ENCODE measurements around the gene HINT3. TPM values are rescaled to one million over a fixed set of nuclear protein-coding genes. Genes with fewer than 3 reads are reported as not detected.
"Not testable (repeated sequence)": the region's sequence is repeated elsewhere in the genome, so short reads cannot be mapped to it uniquely, and the experiment has no call there.

Gene HINT3
- polyA plus RNA-seq = 10 to 100 TPM; 11.1 to 32.2 (median 14.2) TPM
- long read RNA-seq, donor 1, transcript HINT3-201 (5 exons, 3,314 nt) = major isoform, 22 of 22 reads
- long read RNA-seq, donor 1, partial matches to known transcripts = 0 of 22 reads
- long read RNA-seq, donor 1, other reads (novel, unspliced or antisense) = 0 of 22 reads
- long read RNA-seq, donor 2, transcript HINT3-201 (5 exons, 3,314 nt) = major isoform, 5 of 5 reads
- long read RNA-seq, donor 2, partial matches to known transcripts = 0 of 5 reads
- long read RNA-seq, donor 2, other reads (novel, unspliced or antisense) = 0 of 5 reads
- long read RNA-seq, donor 3, partial matches to known transcripts = 0 of 2 reads
- long read RNA-seq, donor 3, other reads (novel, unspliced or antisense) = 0 of 2 reads
- long read RNA-seq, donor 4 = 0 reads
- long read RNA-seq, donor 5, partial matches to known transcripts = 0 of 1 reads
- long read RNA-seq, donor 5, other reads (novel, unspliced or antisense) = 0 of 1 reads
- long read RNA-seq, donor 6, transcript HINT3-201 (5 exons, 3,314 nt) = major isoform, 5 of 5 reads
- long read RNA-seq, donor 6, partial matches to known transcripts = 0 of 5 reads
- long read RNA-seq, donor 6, other reads (novel, unspliced or antisense) = 0 of 5 reads
- long read RNA-seq, donor 7, transcript HINT3-201 (5 exons, 3,314 nt) = major isoform, 14 of 14 reads
- long read RNA-seq, donor 7, partial matches to known transcripts = 0 of 14 reads
- long read RNA-seq, donor 7, other reads (novel, unspliced or antisense) = 0 of 14 reads
- long read RNA-seq, donor 8, partial matches to known transcripts = 0 of 2 reads
- long read RNA-seq, donor 8, other reads (novel, unspliced or antisense) = 0 of 2 reads
- long read RNA-seq, donor 9, partial matches to known transcripts = 5 of 7 reads
- long read RNA-seq, donor 9, other reads (novel, unspliced or antisense) = 0 of 7 reads
- long read RNA-seq, donor 10, partial matches to known transcripts = 0 of 3 reads
- long read RNA-seq, donor 10, other reads (novel, unspliced or antisense) = 0 of 3 reads

DNA sequence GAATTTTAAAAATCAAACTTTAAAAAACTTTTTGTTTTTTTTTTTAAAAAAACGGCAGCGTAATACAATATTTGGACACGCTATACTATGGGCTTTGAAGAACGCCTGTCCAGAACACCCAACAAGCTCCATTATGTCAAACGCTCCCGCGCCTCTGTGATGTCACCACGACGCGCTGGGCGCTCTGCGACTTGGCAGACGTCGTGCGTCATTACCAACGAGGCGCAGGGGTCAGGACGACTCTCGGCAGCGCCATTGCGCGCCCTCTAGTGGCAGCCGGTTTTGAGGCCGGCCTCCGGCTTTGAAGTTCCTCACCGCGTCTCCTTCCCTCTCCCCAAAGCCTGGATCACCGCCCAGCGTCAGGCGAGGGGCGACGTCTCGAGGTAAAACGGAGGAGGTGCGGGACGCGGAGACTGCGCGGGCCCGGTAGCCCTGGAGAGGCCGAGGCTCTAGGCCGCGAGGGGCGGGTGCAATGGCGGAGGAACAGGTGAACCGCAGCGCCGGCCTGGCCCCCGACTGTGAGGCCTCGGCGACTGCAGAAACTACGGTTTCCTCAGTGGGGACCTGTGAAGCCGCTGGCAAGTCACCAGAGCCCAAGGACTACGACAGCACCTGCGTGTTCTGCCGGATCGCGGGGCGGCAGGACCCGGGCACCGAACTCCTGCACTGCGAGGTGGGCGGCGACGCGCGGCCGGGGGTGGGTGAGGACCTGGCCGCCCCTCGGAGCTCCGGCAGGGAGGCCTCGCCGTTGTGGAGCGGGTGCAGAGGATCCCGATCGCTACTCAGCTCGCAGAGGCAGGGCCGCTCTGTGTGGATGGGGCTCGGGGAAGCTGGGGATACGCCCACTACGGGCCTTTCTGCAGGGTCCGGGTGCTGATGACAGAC is at the start of gene HINT3:
TSS of gene HINT3 (plus strand) at position 265 of the 885 bp plus-strand sequence. CDS start at position 473, 208 bp downstream.
- Histone ChIP-seq H3K4me1 (ENCODE audit: control insufficient read depth in 3 of 3, insufficient read depth in 2 of 3, low read depth in 1 of 3, low read length in 2 of 3) (peaks cover 3 to 11% (median 9%) of the 10 kb centered on the region in 3 donors), H3K27ac (ENCODE audit: low read depth in 1 of 3, low read length in 2 of 3) (peak within 1 kb of the TSS; percentile 94 to 98 (median 95)), H3K9me3 (ENCODE audit: control insufficient read depth in 2 of 2, insufficient read depth in 1 of 2, low read depth in 1 of 2, low read length in 1 of 2) (peaks cover 0 to 6% of the 10 kb centered on the region in 2 donors), H3K27me3 (ENCODE audit: control insufficient read depth in 3 of 3, insufficient read depth in 3 of 3, low read length in 3 of 3) (no peaks in the 10 kb centered on the region), H3K36me3 (ENCODE audit: control insufficient read depth in 3 of 3, insufficient read depth in 2 of 3, low read depth in 1 of 3, low read length in 3 of 3) (peaks cover 0 to 7% (median 0%) of the 10 kb centered on the region in 3 donors), H3K4me3 (ENCODE audit: low read depth in 1 of 3, low read length in 3 of 3) (peak within 1 kb of the TSS; percentile 66 to 98 (median 76))
- DNase-seq (peak; percentile 98 to 100), FAIRE-seq (peak; percentile 19)
- 0% methylated on average over 78 to 82 of the region's 82 CpGs for WGBS, 3 donors

DNA sequence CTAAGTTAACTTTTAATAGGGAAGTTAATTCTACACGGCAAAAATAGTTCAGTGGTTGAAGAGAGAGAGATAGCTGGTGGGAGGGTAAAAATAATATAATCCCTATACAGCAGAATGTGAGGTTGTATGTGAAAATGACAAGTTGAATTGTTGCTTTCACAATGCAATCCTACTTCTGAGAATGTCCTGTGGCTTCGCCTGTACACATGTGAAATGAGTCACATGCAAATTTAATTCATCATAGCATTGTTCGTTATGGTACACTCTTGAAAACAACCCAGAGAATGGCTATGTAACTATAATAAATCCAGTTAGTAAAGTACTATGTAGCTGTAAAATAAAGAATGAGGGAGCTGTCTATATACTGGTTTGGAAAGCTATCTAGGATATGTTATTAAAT is 46.0 kb upstream of the HINT3 start:
- DNase-seq (peak; percentile 33 to 56), FAIRE-seq (no peak)
- WGBS, 3 donors = 31 to 44% (median 36%) methylated on average over 3 of the region's 3 CpGs
- peaks cover 0 to 8% (median 0%) of the 10 kb centered on the region in 3 donors for H3K36me3 ChIP-seq (ENCODE audit: control insufficient read depth in 3 of 3, insufficient read depth in 2 of 3, low read depth in 1 of 3, low read length in 3 of 3)
- peaks cover 4 to 40% (median 9%) of the 10 kb centered on the region in 3 donors for H3K4me1 ChIP-seq (ENCODE audit: control insufficient read depth in 3 of 3, insufficient read depth in 2 of 3, low read depth in 1 of 3, low read length in 2 of 3)
- H3K4me3 ChIP-seq (ENCODE audit: low read depth in 1 of 3, low read length in 3 of 3) = no peak overlapping the region
- no peaks in the 10 kb centered on the region for H3K9me3 ChIP-seq (ENCODE audit: control insufficient read depth in 2 of 2, insufficient read depth in 1 of 2, low read depth in 1 of 2, low read length in 1 of 2)
- no peaks in the 10 kb centered on the region for H3K27me3 ChIP-seq (ENCODE audit: control insufficient read depth in 3 of 3, insufficient read depth in 3 of 3, low read length in 3 of 3)
- peak overlapping the region in 2 of 3 donors; percentile 20 to 87 for H3K27ac ChIP-seq (ENCODE audit: low read depth in 1 of 3, low read length in 2 of 3)

- H3K4me3 ChIP-seq (ENCODE audit: low read depth in 1 of 3, low read length in 3 of 3); H3K9me3 ChIP-seq (ENCODE audit: control insufficient read depth in 2 of 2, insufficient read depth in 1 of 2, low read depth in 1 of 2, low read length in 1 of 2); FAIRE-seq; H3K27me3 ChIP-seq (ENCODE audit: control insufficient read depth in 3 of 3, insufficient read depth in 3 of 3, low read length in 3 of 3): not testable (repeated sequence)
- Histone ChIP-seq H3K27ac (ENCODE audit: low read depth in 1 of 3, low read length in 2 of 3) (peak overlapping the region in 2 of 3 donors; percentile 24 to 87), H3K36me3 (ENCODE audit: control insufficient read depth in 3 of 3, insufficient read depth in 2 of 3, low read depth in 1 of 3, low read length in 3 of 3) (peaks cover 0 to 11% (median 0%) of the 10 kb centered on the region in 3 donors), H3K4me1 (ENCODE audit: control insufficient read depth in 3 of 3, insufficient read depth in 2 of 3, low read depth in 1 of 3, low read length in 2 of 3) (peaks cover 4 to 40% (median 9%) of the 10 kb centered on the region in 3 donors)
- 21 to 54% (median 34%) methylated on average over 4 of the region's 4 CpGs for WGBS, 3 donors
- peak; percentile 71 to 77 for DNase-seq
Measured at GRCh38 chr6:125911051-125911451, 45.5 kb upstream of the HINT3 start.

- not testable (repeated sequence) for H3K9me3 ChIP-seq (ENCODE audit: control insufficient read depth in 2 of 2, insufficient read depth in 1 of 2, low read depth in 1 of 2, low read length in 1 of 2); DNase-seq; FAIRE-seq; H3K4me3 ChIP-seq (ENCODE audit: low read depth in 1 of 3, low read length in 3 of 3); H3K27me3 ChIP-seq (ENCODE audit: control insufficient read depth in 3 of 3, insufficient read depth in 3 of 3, low read length in 3 of 3)
- H3K36me3 ChIP-seq (ENCODE audit: control insufficient read depth in 3 of 3, insufficient read depth in 2 of 3, low read depth in 1 of 3, low read length in 3 of 3) = peaks cover 4 to 14% (median 5%) of the 10 kb centered on the region in 3 donors
- peaks cover 4 to 43% (median 9%) of the 10 kb centered on the region in 3 donors for H3K4me1 ChIP-seq (ENCODE audit: control insufficient read depth in 3 of 3, insufficient read depth in 2 of 3, low read depth in 1 of 3, low read length in 2 of 3)
- WGBS, 3 donors = 16 to 55% (median 39%) methylated on average over 2 of the region's 2 CpGs
- peak overlapping the region in 1 of 3 donors; percentile 87 for H3K27ac ChIP-seq (ENCODE audit: low read depth in 1 of 3, low read length in 2 of 3)
Measured at GRCh38 chr6:125912430-125912829, 44.1 kb upstream of the HINT3 start.

- no peaks in the 10 kb centered on the region for H3K9me3 ChIP-seq (ENCODE audit: control insufficient read depth in 2 of 2, insufficient read depth in 1 of 2, low read depth in 1 of 2, low read length in 1 of 2)
- H3K27ac ChIP-seq (ENCODE audit: low read depth in 1 of 3, low read length in 2 of 3) = peak overlapping the region in 1 of 3 donors; percentile 87
- peaks cover 4 to 44% (median 9%) of the 10 kb centered on the region in 3 donors for H3K4me1 ChIP-seq (ENCODE audit: control insufficient read depth in 3 of 3, insufficient read depth in 2 of 3, low read depth in 1 of 3, low read length in 2 of 3)
- FAIRE-seq = no peak
- WGBS, 3 donors = 90 to 100% (median 96%) methylated on average over 1 of the region's 1 CpG
- DNase-seq = no peak
- no peaks in the 10 kb centered on the region for H3K27me3 ChIP-seq (ENCODE audit: control insufficient read depth in 3 of 3, insufficient read depth in 3 of 3, low read length in 3 of 3)
- peaks cover 4 to 16% (median 5%) of the 10 kb centered on the region in 3 donors for H3K36me3 ChIP-seq (ENCODE audit: control insufficient read depth in 3 of 3, insufficient read depth in 2 of 3, low read depth in 1 of 3, low read length in 3 of 3)
- H3K4me3 ChIP-seq (ENCODE audit: low read depth in 1 of 3, low read length in 3 of 3) = no peak overlapping the region
Measured at GRCh38 chr6:125913145-125913544, 43.4 kb upstream of the HINT3 start.

DNA sequence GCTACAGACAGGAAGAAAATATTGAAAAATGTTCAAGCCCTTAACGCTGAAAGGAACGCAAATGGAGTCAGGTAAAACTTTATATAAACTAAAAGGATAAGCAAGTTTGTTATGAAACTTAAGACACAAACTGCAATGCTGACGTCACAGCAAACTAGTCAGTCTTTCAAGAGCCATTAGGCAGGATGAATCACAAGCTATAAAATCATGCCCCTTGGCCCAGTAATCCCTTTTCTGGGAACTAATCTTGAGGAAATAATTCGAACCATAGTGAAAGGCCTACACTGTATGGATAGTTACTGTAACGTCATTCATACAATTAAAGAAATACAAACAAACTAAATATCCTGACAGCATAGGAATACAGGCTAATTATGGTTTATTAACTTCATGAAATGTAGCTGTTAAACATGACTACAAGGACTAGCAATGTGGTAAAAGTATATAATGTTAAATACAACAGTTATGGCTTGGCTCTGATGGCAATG is 42.7 kb upstream of the HINT3 start:
- no peaks in the 10 kb centered on the region for H3K9me3 ChIP-seq (ENCODE audit: control insufficient read depth in 2 of 2, insufficient read depth in 1 of 2, low read depth in 1 of 2, low read length in 1 of 2)
- peak; percentile 94 for FAIRE-seq
- peak; percentile 93 to 99 for DNase-seq
- 5 to 40% (median 33%) methylated on average over 5 of the region's 5 CpGs for WGBS, 3 donors
- peaks cover 4 to 18% (median 5%) of the 10 kb centered on the region in 3 donors for H3K36me3 ChIP-seq (ENCODE audit: control insufficient read depth in 3 of 3, insufficient read depth in 2 of 3, low read depth in 1 of 3, low read length in 3 of 3)
- peak overlapping the region in 2 of 3 donors; percentile 48 to 87 for H3K27ac ChIP-seq (ENCODE audit: low read depth in 1 of 3, low read length in 2 of 3)
- H3K27me3 ChIP-seq (ENCODE audit: control insufficient read depth in 3 of 3, insufficient read depth in 3 of 3, low read length in 3 of 3) = no peaks in the 10 kb centered on the region
- peaks cover 4 to 51% (median 9%) of the 10 kb centered on the region in 3 donors for H3K4me1 ChIP-seq (ENCODE audit: control insufficient read depth in 3 of 3, insufficient read depth in 2 of 3, low read depth in 1 of 3, low read length in 2 of 3)
- H3K4me3 ChIP-seq (ENCODE audit: low read depth in 1 of 3, low read length in 3 of 3) = no peak overlapping the region

DNA sequence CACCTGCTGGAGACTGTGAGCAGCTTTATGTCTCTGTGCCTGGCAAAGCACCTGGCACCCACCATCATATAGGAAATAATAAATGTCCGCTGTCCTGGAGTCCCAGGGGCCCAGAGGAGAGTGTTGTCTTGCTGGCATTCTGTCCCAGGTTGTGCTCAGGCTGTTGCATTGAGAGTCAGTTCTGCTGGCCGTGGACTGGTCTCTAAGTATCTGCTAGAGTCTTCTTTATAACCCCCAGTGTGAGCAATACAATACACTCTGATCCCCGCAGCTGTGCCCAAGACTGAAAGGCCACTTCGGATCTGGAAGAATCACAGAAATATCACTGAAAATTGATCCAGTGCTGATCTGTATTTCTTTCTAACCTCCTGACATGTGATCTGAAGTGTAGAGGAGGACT is 38.3 kb upstream of the HINT3 start:
- Histone ChIP-seq H3K27ac (ENCODE audit: low read depth in 1 of 3, low read length in 2 of 3) (peak overlapping the region; percentile 89 to 98 (median 93)), H3K4me3 (ENCODE audit: low read depth in 1 of 3, low read length in 3 of 3) (no peak overlapping the region), H3K27me3 (ENCODE audit: control insufficient read depth in 3 of 3, insufficient read depth in 3 of 3, low read length in 3 of 3) (no peaks in the 10 kb centered on the region), H3K4me1 (ENCODE audit: control insufficient read depth in 3 of 3, insufficient read depth in 2 of 3, low read depth in 1 of 3, low read length in 2 of 3) (peaks cover 4 to 37% (median 5%) of the 10 kb centered on the region in 3 donors), H3K36me3 (ENCODE audit: control insufficient read depth in 3 of 3, insufficient read depth in 2 of 3, low read depth in 1 of 3, low read length in 3 of 3) (peaks cover 4 to 31% (median 12%) of the 10 kb centered on the region in 3 donors), H3K9me3 (ENCODE audit: control insufficient read depth in 2 of 2, insufficient read depth in 1 of 2, low read depth in 1 of 2, low read length in 1 of 2) (no peaks in the 10 kb centered on the region)
- WGBS, 3 donors = 15 to 56% (median 43%) methylated on average over 4 of the region's 4 CpGs
- no peak for FAIRE-seq
- DNase-seq = no peak

All from small intestine (tissue), 16 donors.